Glutamatergic neuron (in vitro differentiated cells): Measurements from ENCODE around the gene TWF2. TPM values are rescaled to one million over a fixed set of nuclear protein-coding genes. Genes with fewer than 3 reads are reported as not detected.

Source experiments
- DNase-seq: peaks from one replicate; pipeline ENCODE4 v3.0.0; 2022
- H3K27ac Mint-ChIP-seq: one replicate; pipeline ENCODE4 v1.8.0; 2020; ENCODE audit warnings: mild to moderate bottlenecking, mixed read lengths, inconsistent platforms; ENCODE audit not compliant: unreplicated experiment
- H3K27me3 Mint-ChIP-seq: one replicate; pipeline ENCODE4 v1.8.0; 2020; ENCODE audit warnings: mild to moderate bottlenecking, moderate library complexity, mixed read lengths, inconsistent platforms; ENCODE audit not compliant: unreplicated experiment
- H3K36me3 Mint-ChIP-seq: one replicate; pipeline ENCODE4 v1.8.0; 2020; ENCODE audit warnings: mild to moderate bottlenecking, mixed read lengths, inconsistent platforms; ENCODE audit not compliant: unreplicated experiment
- H3K4me1 Mint-ChIP-seq: one replicate; pipeline ENCODE4 v1.8.0; 2020; ENCODE audit warnings: mild to moderate bottlenecking, low read depth, mixed read lengths, inconsistent platforms; ENCODE audit not compliant: unreplicated experiment
- H3K4me3 Mint-ChIP-seq: one replicate; pipeline ENCODE4 v1.8.0; 2020; ENCODE audit warnings: mild to moderate bottlenecking, mixed read lengths, inconsistent platforms; ENCODE audit not compliant: unreplicated experiment
- H3K9me3 Mint-ChIP-seq: one replicate; pipeline ENCODE4 v1.8.0; 2020; ENCODE audit warnings: mild to moderate bottlenecking, moderate library complexity, mixed read lengths, inconsistent platforms; ENCODE audit not compliant: unreplicated experiment
- CTCF ChIP-seq: fragments of 200-600 bp; sonication (generic); IDR thresholded peaks from one replicate; pipeline ENCODE4 v1.5.0; 2021; ENCODE audit not compliant: partially characterized antibody, unreplicated experiment
- total RNA-seq: library from RNA; stranded (reverse); fragmentation: NEBNext Ultra II Directional; extraction: Animal tissue kit (Norgen Biotek cat#: 25700); gene quantifications from one replicate; pipeline ENCODE4 v1.2.1, GENCODE V29; 2021; ENCODE audit not compliant: unreplicated experiment

The TWF2 gene
- total RNA-seq, 1 donor from 2014 or later, result 45.5 TPM

GRCh38 chr3:52186729-52187128, 52.2 kb downstream of the TWF2 start:
- no peaks in the 10 kb centered on the region for H3K4me1 Mint-ChIP-seq
- no peak overlapping the region for H3K27ac Mint-ChIP-seq
- DNase-seq, result no peak
- no peak overlapping the region for H3K4me3 Mint-ChIP-seq
- H3K27me3 Mint-ChIP-seq, result no peaks in the 10 kb centered on the region
- H3K36me3 Mint-ChIP-seq, result no peaks in the 10 kb centered on the region
- peaks cover 4% of the 10 kb centered on the region for H3K9me3 Mint-ChIP-seq
- no peak for TF ChIP-seq CTCF

- TF ChIP-seq CTCF, result no peak
- Mint-ChIP-seq H3K4me3 (no peak overlapping the region), H3K9me3 (peaks cover 3% of the 10 kb centered on the region), H3K4me1 (no peaks in the 10 kb centered on the region), H3K36me3 (no peaks in the 10 kb centered on the region), H3K27me3 (no peaks in the 10 kb centered on the region), H3K27ac (no peak overlapping the region)
- no peak for DNase-seq
These were observed 53.1 kb downstream of the TWF2 start for GRCh38 chr3:52185837-52186236.

GRCh38 chr3:52185311-52185710, 53.6 kb downstream of the TWF2 start:
- H3K4me1 Mint-ChIP-seq, result no peaks in the 10 kb centered on the region
- H3K36me3 Mint-ChIP-seq, result no peaks in the 10 kb centered on the region
- DNase-seq, result no peak
- TF ChIP-seq CTCF, result no peak
- peaks cover 3% of the 10 kb centered on the region for H3K9me3 Mint-ChIP-seq
- no peak overlapping the region for H3K27ac Mint-ChIP-seq
- no peaks in the 10 kb centered on the region for H3K27me3 Mint-ChIP-seq
- no peak overlapping the region for H3K4me3 Mint-ChIP-seq

- Mint-ChIP-seq H3K4me1 (no peaks in the 10 kb centered on the region), H3K27me3 (no peaks in the 10 kb centered on the region), H3K9me3 (peaks cover 3% of the 10 kb centered on the region), H3K4me3 (no peak overlapping the region), H3K36me3 (no peaks in the 10 kb centered on the region), H3K27ac (no peak overlapping the region)
- no peak for DNase-seq
- TF ChIP-seq CTCF, result no peak
These were observed 54.3 kb downstream of the TWF2 start for GRCh38 chr3:52184690-52185089.

- TF ChIP-seq CTCF, result no peak
- Mint-ChIP-seq H3K4me3 (no peak overlapping the region), H3K9me3 (peaks cover 2% of the 10 kb centered on the region), H3K36me3 (no peaks in the 10 kb centered on the region), H3K27me3 (no peaks in the 10 kb centered on the region), H3K27ac (no peak overlapping the region), H3K4me1 (no peaks in the 10 kb centered on the region)
- no peak for DNase-seq
These were observed 55.0 kb downstream of the TWF2 start for GRCh38 chr3:52183786-52184445.
